ENCODE measurements around the gene SPECC1L. TPM values are rescaled to one million over a fixed set of nuclear protein-coding genes. Genes with fewer than 3 reads are reported as not detected.

SPECC1L gene
- total RNA-seq, 1 donor from 2014 or later, result 79.5 TPM

DNA sequence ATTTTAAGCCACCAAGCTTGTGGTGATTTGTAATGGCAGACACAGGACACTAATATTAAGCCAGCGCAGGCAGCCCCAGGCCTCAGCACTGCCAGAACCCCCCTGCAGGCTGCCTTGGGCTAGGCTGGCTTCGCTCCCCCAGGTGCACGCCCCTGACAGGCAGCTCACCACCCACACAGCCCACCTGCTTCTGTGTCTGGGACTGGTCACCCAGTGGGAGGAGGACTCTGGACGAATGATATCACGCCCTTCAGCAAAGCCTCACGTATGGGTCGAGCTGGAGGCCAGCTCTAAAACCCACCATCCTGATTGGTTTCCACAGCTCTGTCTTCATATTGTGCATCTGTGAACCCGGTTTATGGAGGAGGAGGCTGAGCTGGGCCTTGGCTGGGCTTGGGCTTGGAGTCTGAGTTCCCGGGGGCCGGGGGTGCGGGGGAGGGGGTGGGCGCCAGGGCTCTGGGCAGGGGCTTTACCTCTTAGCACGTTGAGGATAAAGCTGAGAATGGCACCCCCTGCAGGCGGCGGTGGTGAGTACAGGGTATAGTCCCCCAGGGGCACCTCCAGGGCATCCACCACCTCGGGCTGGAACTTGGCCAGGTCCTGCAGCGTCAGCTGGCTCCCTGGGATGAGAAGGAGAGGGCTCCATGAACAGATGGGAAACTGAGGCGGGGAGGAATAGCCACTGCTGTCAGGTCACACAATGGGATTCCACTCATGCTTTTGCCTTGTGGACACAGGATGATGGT, 39.5 kb upstream of the SPECC1L start:
- Mint-ChIP-seq H3K27me3 (ENCODE audit: unreplicated experiment) (no peaks in the 10 kb centered on the region), H3K4me1 (ENCODE audit: unreplicated experiment) (peaks cover 11% of the 10 kb centered on the region), H3K36me3 (ENCODE audit: unreplicated experiment) (peaks cover 23% of the 10 kb centered on the region), H3K4me3 (ENCODE audit: unreplicated experiment) (no peak overlapping the region), H3K27ac (ENCODE audit: unreplicated experiment) (peak overlapping the region; percentile 64), H3K9me3 (ENCODE audit: unreplicated experiment) (no peaks in the 10 kb centered on the region)
- DNase-seq (ENCODE audit: extremely low spot score, unreplicated experiment), result no peak
- TF ChIP-seq, protein P1, sequence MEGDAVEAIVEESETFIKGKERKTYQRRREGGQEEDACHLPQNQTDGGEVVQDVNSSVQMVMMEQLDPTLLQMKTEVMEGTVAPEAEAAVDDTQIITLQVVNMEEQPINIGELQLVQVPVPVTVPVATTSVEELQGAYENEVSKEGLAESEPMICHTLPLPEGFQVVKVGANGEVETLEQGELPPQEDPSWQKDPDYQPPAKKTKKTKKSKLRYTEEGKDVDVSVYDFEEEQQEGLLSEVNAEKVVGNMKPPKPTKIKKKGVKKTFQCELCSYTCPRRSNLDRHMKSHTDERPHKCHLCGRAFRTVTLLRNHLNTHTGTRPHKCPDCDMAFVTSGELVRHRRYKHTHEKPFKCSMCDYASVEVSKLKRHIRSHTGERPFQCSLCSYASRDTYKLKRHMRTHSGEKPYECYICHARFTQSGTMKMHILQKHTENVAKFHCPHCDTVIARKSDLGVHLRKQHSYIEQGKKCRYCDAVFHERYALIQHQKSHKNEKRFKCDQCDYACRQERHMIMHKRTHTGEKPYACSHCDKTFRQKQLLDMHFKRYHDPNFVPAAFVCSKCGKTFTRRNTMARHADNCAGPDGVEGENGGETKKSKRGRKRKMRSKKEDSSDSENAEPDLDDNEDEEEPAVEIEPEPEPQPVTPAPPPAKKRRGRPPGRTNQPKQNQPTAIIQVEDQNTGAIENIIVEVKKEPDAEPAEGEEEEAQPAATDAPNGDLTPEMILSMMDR (IDR thresholded peaks at IDR 0.05), result peak; percentile 38

DNA sequence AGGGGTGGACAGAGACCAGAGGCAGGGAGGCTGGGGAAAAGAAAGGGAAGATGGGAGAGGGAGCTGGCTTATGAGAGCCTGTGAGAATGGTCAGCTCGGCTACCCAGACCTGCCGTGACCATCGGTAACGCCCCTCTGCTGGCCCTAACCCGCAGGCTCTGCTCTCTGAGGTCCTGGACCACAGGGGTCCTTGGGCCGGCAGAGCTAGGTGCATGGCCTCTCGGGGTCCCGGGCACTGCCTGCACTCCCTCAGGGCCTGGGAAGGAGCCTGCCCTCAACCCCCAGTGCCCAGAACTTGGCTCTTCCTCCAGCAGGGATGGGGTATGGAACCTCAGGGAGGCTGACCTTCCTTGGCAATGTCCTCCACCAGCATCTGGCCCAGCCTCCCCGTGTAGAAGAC, 38.9 kb upstream of the SPECC1L start:
- no peak for DNase-seq (ENCODE audit: extremely low spot score, unreplicated experiment)
- Mint-ChIP-seq H3K27me3 (ENCODE audit: unreplicated experiment) (no peaks in the 10 kb centered on the region), H3K36me3 (ENCODE audit: unreplicated experiment) (peaks cover 22% of the 10 kb centered on the region), H3K27ac (ENCODE audit: unreplicated experiment) (peak overlapping the region; percentile 64), H3K4me1 (ENCODE audit: unreplicated experiment) (peaks cover 17% of the 10 kb centered on the region), H3K9me3 (ENCODE audit: unreplicated experiment) (no peaks in the 10 kb centered on the region), H3K4me3 (ENCODE audit: unreplicated experiment) (no peak overlapping the region)
- TF ChIP-seq, protein P1 (IDR thresholded peaks at IDR 0.05), result no peak

DNA sequence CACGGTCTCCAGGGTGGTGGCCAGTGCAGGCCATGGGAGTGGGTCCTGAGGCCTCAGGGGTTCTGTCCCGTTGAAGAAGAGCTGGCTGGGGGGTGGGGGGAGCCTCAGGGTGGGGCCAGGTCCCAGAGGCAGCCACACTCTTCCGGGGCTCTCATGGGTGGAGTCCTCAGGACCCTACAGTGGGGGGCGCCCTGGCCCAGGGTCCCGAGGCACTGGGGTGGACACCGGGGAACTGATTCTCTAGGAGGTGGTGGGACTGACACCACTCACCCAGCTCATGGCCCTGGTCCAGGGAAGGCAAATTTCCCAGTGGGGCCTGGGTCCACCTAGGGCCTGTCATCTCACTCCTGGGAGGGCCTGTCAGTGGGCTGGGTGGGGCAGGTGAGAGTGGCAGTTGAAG, 38.5 kb upstream of the SPECC1L start:
- no peak for DNase-seq (ENCODE audit: extremely low spot score, unreplicated experiment)
- Mint-ChIP-seq H3K27ac (ENCODE audit: unreplicated experiment) (no peak overlapping the region), H3K9me3 (ENCODE audit: unreplicated experiment) (no peaks in the 10 kb centered on the region), H3K36me3 (ENCODE audit: unreplicated experiment) (peaks cover 21% of the 10 kb centered on the region), H3K4me1 (ENCODE audit: unreplicated experiment) (peaks cover 21% of the 10 kb centered on the region), H3K4me3 (ENCODE audit: unreplicated experiment) (no peak overlapping the region), H3K27me3 (ENCODE audit: unreplicated experiment) (no peaks in the 10 kb centered on the region)
- TF ChIP-seq, protein P1 (IDR thresholded peaks at IDR 0.05), result no peak

DNA sequence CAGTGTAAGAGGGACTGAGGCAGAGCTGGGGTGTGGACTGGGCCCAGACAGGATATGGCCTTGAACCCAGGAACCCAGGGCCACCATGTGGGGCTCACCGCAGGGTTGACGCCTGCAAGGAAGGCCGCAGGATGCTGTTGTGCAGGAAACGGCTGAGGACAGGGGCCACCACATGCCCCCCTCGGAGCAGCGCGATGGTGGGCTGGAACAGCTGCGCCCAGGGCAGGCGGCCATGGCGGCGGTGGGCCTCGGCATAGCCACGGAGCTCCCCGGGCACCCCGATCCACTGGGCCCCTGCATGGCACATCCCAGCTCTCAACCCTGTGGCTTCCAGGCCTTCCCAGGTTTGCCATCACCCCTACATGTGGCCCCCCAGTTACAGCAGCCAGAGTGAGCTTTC, 37.9 kb upstream of the SPECC1L start:
- H3K9me3 Mint-ChIP-seq (ENCODE audit: unreplicated experiment), result no peaks in the 10 kb centered on the region
- H3K4me1 Mint-ChIP-seq (ENCODE audit: unreplicated experiment), result peaks cover 23% of the 10 kb centered on the region
- TF ChIP-seq, protein P1 (IDR thresholded peaks at IDR 0.05), result no peak
- no peak overlapping the region for H3K4me3 Mint-ChIP-seq (ENCODE audit: unreplicated experiment)
- DNase-seq (ENCODE audit: extremely low spot score, unreplicated experiment), result no peak
- peaks cover 18% of the 10 kb centered on the region for H3K36me3 Mint-ChIP-seq (ENCODE audit: unreplicated experiment)
- H3K27me3 Mint-ChIP-seq (ENCODE audit: unreplicated experiment), result no peaks in the 10 kb centered on the region
- H3K27ac Mint-ChIP-seq (ENCODE audit: unreplicated experiment), result no peak overlapping the region

DNA sequence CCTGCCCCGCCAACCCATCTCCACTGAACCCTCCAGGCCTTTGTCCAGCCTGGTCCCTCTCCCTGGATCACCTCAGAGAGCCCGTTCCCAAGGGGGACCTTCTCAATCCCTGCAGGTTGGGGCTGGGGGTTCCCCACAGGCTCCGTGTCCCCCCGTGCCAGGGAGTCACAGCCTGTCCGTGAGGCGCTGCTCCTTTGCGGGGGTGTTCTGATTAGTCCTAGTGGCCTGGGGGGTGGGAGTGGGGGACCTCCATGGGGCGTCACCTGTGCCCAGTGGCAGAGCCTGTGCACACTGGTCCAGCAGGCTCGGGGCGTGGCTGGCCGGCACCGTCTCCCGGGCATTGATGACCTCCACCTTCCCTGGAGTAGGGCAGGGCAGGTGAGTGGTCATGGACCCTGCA, 37.4 kb upstream of the SPECC1L start:
- H3K9me3 Mint-ChIP-seq (ENCODE audit: unreplicated experiment), result no peaks in the 10 kb centered on the region
- peaks cover 23% of the 10 kb centered on the region for H3K4me1 Mint-ChIP-seq (ENCODE audit: unreplicated experiment)
- no peak overlapping the region for H3K4me3 Mint-ChIP-seq (ENCODE audit: unreplicated experiment)
- no peaks in the 10 kb centered on the region for H3K27me3 Mint-ChIP-seq (ENCODE audit: unreplicated experiment)
- no peak for DNase-seq (ENCODE audit: extremely low spot score, unreplicated experiment)
- peaks cover 15% of the 10 kb centered on the region for H3K36me3 Mint-ChIP-seq (ENCODE audit: unreplicated experiment)
- H3K27ac Mint-ChIP-seq (ENCODE audit: unreplicated experiment), result no peak overlapping the region
- TF ChIP-seq, protein P1 (IDR thresholded peaks at IDR 0.05), result no peak

All from osteocyte (in vitro differentiated cells).